GM12878 (cell line): ENCODE results near the gene TMEM214. TPM values are rescaled to one million over a fixed set of nuclear protein-coding genes. Genes with fewer than 3 reads are reported as not detected.

Experiments used
- ATAC-seq: fragments of 200-7000 bp; cut with Tn5 transposase; 3 replicates; pipeline ENCODE4 v1.9.1; 2020; ENCODE audit warnings: mild to moderate bottlenecking, moderate library complexity
- BruUV-seq: library from RNA; stranded (reverse); fragments of 400-500 nt; replicated peaks from 2 replicates; lab custom pipeline; 2021; lab: Mats Ljungman, UMichigan
- CTCF ChIA-PET: fragments of 300-600 bp; sonication (Branson Sonifier 250); formaldehyde crosslinking; extraction: SDS; loops from one replicate; lab custom pipeline; 2021; ENCODE audit warnings: inconsistent platforms; lab: Yijun Ruan, JAX
- POLR2A ChIA-PET: fragments of 350-600 bp; formaldehyde crosslinking; extraction: SDS; loops from one replicate; lab custom pipeline; 2021; ENCODE audit warnings: inconsistent platforms; lab: Charles Lee
- RAD21 ChIA-PET: fragments of 300-600 bp; sonication (Branson Sonifier 250); formaldehyde crosslinking; loops from one replicate; lab custom pipeline; 2023; ENCODE audit warnings: antibody characterized with exemption; ENCODE audit not compliant: unreplicated experiment; lab: Charles Lee
- SMC1A ChIA-PET: fragments of 300-600 bp; sonication (Branson Sonifier 250); formaldehyde crosslinking; loops from one replicate; lab custom pipeline; 2023; ENCODE audit not compliant: unreplicated experiment, uncharacterized antibody; lab: Charles Lee
- DNase-seq: peaks from one replicate; pipeline ENCODE4 v3.0.0-alpha.2; 2011; ENCODE audit warnings: low read depth, low spot score
- FAIRE-seq: peaks from 3 replicates; lab custom pipeline; 2011; peaks lifted over from hg19 to GRCh38; lab: Jason Lieb, UNC
- H2AFZ ChIP-seq: 2 replicates; pipeline ENCODE4 v1.6.0; 2011; ENCODE audit warnings: low read depth, low read length, control low read depth; ENCODE audit not compliant: control insufficient read depth
- H3K27ac ChIP-seq: 2 replicates; pipeline ENCODE4 v1.5.1; 2011; ENCODE audit warnings: control low read depth; ENCODE audit not compliant: control insufficient read depth, insufficient read depth
- H3K27me3 ChIP-seq, 2 experiments: replicated peaks in 1 of 2; 2 replicates each; pipeline versions ENCODE4 v1.6.0 to v1.6.1; 2011; ENCODE audit warnings: low read length in 1 of 2; ENCODE audit not compliant: control insufficient read depth in 2 of 2, insufficient read depth in 2 of 2
- H3K36me3 ChIP-seq, 2 experiments: 2 replicates each; pipeline ENCODE4 v1.5.1; 2011; ENCODE audit warnings: low read length in 1 of 2; ENCODE audit not compliant: control insufficient read depth in 2 of 2, insufficient read depth in 2 of 2
- H3K4me1 ChIP-seq: 2 replicates; pipeline ENCODE4 v1.6.1; 2011; ENCODE audit warnings: mild to moderate bottlenecking, low read length, moderate library complexity, mixed read lengths; ENCODE audit not compliant: control insufficient read depth, insufficient read depth
- H3K4me2 ChIP-seq: 2 replicates; pipeline ENCODE4 v1.6.0; 2011; ENCODE audit warnings: control low read depth; ENCODE audit not compliant: control insufficient read depth, insufficient read depth
- H3K4me3 ChIP-seq: fragments of 200-600 bp; sonication (generic); 2 replicates; pipeline ENCODE4 v1.5.1; 2016
- H3K79me2 ChIP-seq: 2 replicates; pipeline ENCODE4 v1.6.0; 2011; ENCODE audit warnings: low read length; ENCODE audit not compliant: control insufficient read depth, insufficient read depth
- H3K9ac ChIP-seq: 2 replicates; pipeline ENCODE4 v1.8.0; 2011; ENCODE audit warnings: low read length, control low read depth, mixed read lengths; ENCODE audit not compliant: control insufficient read depth, insufficient read depth
- H3K9me3 ChIP-seq: replicated peaks from 3 replicates; pipeline ENCODE4 v1.5.1; 2011; ENCODE audit warnings: mild to moderate bottlenecking, low read length; ENCODE audit not compliant: control insufficient read depth, insufficient read depth
- H4K20me1 ChIP-seq: 2 replicates; pipeline ENCODE4 v1.6.0; 2011; ENCODE audit not compliant: control insufficient read depth, insufficient read depth
- BACH1 ChIP-seq: fragments of 450-650 bp; IDR thresholded peaks from 2 replicates; pipeline ENCODE4 v1.6.1; 2017; ENCODE audit warnings: mild to moderate bottlenecking, borderline replicate concordance
- BCL11A ChIP-seq: IDR thresholded peaks from 2 replicates; pipeline ENCODE4 v1.6.1; 2011; ENCODE audit warnings: low read depth, low read length
- CEBPB ChIP-seq, 2 experiments: fragments of 150-350 bp in 1 of 2; IDR thresholded peaks; 2 replicates each; pipeline ENCODE4 v1.6.1; 2012 to 2014; ENCODE audit warnings: low read depth in 2 of 2, low read length in 2 of 2, borderline replicate concordance in 1 of 2, inconsistent platforms in 1 of 2
- CREM ChIP-seq: IDR thresholded peaks from 2 replicates; pipeline ENCODE4 v1.6.1; 2014; ENCODE audit warnings: antibody characterized with exemption, low read depth
- EED ChIP-seq: sonication (generic); IDR thresholded peaks from 2 replicates; pipeline ENCODE4 v1.6.1; 2016; ENCODE audit warnings: antibody characterized with exemption, low read depth
- NFIC ChIP-seq: IDR thresholded peaks from 2 replicates; pipeline ENCODE4 v1.6.1; 2012; ENCODE audit warnings: low read depth, mild to moderate bottlenecking, inconsistent platforms, low read length, moderate library complexity
- SIX5 ChIP-seq: IDR thresholded peaks from 2 replicates; pipeline ENCODE4 v1.6.1; 2011; ENCODE audit warnings: mild to moderate bottlenecking, low read depth, low read length, moderate library complexity; ENCODE audit not compliant: severe bottlenecking
- ZBED1 ChIP-seq: IDR thresholded peaks from 2 replicates; pipeline ENCODE4 v1.6.1; 2016; ENCODE audit warnings: borderline replicate concordance
- WGBS: methylation state at CpG from one replicate; pipeline ENCODE4 v1.1.6; 2016; ENCODE audit warnings: low lambda C conversion rate; ENCODE audit not compliant: insufficient replicate concordance, insufficient coverage; ENCODE audit errors: missing lambda C conversion rate; 5-methylcytosine and 5-hydroxymethylcytosine counted together
- in situ Hi-C: fragments of 300-500 bp; cut with MboI; formaldehyde crosslinking; loops from 9 replicates; pipeline ENCODE4 v1.14.3; 2018; ENCODE audit warnings: mixed read lengths
- intact Hi-C: fragments of 100-400 bp; cut with micrococcal nuclease; formaldehyde crosslinking; loops from one replicate; pipeline ENCODE4 v1.14.2; 2022; ENCODE audit not compliant: unreplicated experiment
- polyA plus RNA-seq, 11 experiments: library from polyadenylated mRNA; depleted of rRNA in 4 of 11; unstranded in 6 of 11; stranded (reverse) in 5 of 11; fragments of >200 nt; fragmentation: Nextera tagmentation in 4 of 11; fragmentation: Illumina TruSeq in 1 of 11; extraction: Ambion mirVana in 4 of 11; extraction: Trizol in 1 of 11; gene quantifications; 1 replicate in 1 of 11; 2 replicates in 10 of 11; pipeline versions ENCODE4 v1.2.1 to v1.2.3, GENCODE V29; 2011 to 2016; ENCODE audit warnings: inconsistent platforms in 2 of 11, missing spikeins in 2 of 11, low read depth in 1 of 11
- total RNA-seq, 4 experiments: library from RNA; depleted of rRNA in 3 of 4; stranded (reverse); fragments of >200 nt in 3 of 4; fragmentation: Illumina TruSeq in 1 of 4; extraction: Trizol in 1 of 4; gene quantifications; 2 replicates each; pipeline versions ENCODE4 v1.2.1 to v1.2.3, GENCODE V29; 2013 to 2021
- TF ChIP-seq, protein P1 (sequence below): fragments of 450-650 bp; IDR thresholded peaks from 2 replicates; pipeline ENCODE4 v1.6.1; 2017; ENCODE audit warnings: antibody characterized with exemption, mild to moderate bottlenecking, moderate library complexity
- TF ChIP-seq, protein P2 (sequence below): fragments of 450-650 bp; IDR thresholded peaks from 2 replicates; pipeline ENCODE4 v1.6.1; 2017; ENCODE audit warnings: mild to moderate bottlenecking, moderate library complexity

Gene TMEM214
- total and polyA plus RNA-seq, 10 of the 15 experiments (the other 5 are each of a cell fraction or from before 2014, with no cell fraction given) = 10.4 to 79.2 (median 45.0) TPM

GRCh38 chr2:27050281-27050995 is 17.7 kb downstream of the TMEM214 start (continued):
- TF ChIP-seq, protein P1, sequence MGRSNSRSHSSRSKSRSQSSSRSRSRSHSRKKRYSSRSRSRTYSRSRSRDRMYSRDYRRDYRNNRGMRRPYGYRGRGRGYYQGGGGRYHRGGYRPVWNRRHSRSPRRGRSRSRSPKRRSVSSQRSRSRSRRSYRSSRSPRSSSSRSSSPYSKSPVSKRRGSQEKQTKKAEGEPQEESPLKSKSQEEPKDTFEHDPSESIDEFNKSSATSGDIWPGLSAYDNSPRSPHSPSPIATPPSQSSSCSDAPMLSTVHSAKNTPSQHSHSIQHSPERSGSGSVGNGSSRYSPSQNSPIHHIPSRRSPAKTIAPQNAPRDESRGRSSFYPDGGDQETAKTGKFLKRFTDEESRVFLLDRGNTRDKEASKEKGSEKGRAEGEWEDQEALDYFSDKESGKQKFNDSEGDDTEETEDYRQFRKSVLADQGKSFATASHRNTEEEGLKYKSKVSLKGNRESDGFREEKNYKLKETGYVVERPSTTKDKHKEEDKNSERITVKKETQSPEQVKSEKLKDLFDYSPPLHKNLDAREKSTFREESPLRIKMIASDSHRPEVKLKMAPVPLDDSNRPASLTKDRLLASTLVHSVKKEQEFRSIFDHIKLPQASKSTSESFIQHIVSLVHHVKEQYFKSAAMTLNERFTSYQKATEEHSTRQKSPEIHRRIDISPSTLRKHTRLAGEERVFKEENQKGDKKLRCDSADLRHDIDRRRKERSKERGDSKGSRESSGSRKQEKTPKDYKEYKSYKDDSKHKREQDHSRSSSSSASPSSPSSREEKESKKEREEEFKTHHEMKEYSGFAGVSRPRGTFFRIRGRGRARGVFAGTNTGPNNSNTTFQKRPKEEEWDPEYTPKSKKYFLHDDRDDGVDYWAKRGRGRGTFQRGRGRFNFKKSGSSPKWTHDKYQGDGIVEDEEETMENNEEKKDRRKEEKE = 0 out of 2 replicates have a peak, but pooled peaks have one; percentile 57

- in situ Hi-C loops = no loop called here
- Histone ChIP-seq H3K27me3 (no peaks in the 10 kb centered on the region), H3K9me3 (no peaks in the 10 kb centered on the region), H3K27ac (peak within 1 kb of the TSS; percentile 82), H3K9ac (peak within 1 kb of the TSS; percentile 87), H4K20me1 (no peaks in the 10 kb centered on the region), H3K4me3 (peak within 1 kb of the TSS; percentile 99), H2AFZ (peak within 1 kb of the TSS; percentile 89), H3K4me1 (peaks cover 9% of the 10 kb centered on the region), H3K36me3 (peaks cover 3 to 16% of the 10 kb centered on the region in 2 experiments), H3K79me2 (0 out of 2 replicates have a peak, but pooled peaks cover 1% of the 10 kb centered on the region), H3K4me2 (peak within 1 kb of the TSS; percentile 89)
- ChIA-PET POLR2A (interaction anchor here (0.8 to 8.9 kb wide), 12 partner anchors 8 to 161 kb away, joined by 3 to 139 read pairs (median 10); partner anchors contain the start of genes ATRAID, KHK, OST4 and SLC5A6), RAD21 (interaction anchor here (0.8 to 3.4 kb wide), 18 partner anchors 10 to 161 kb away, joined by 3 to 31 read pairs (median 4); partner anchors contain the start of genes KHK, OST4, PREB and SLC5A6), SMC1A (interaction anchor here (0.8 to 3.1 kb wide), 16 partner anchors 8 to 328 kb away, joined by 3 to 33 read pairs (median 4); partner anchors contain the start of genes KHK, OST4 and TMEM214), CTCF (interaction anchor here (1.0 to 3.5 kb wide), 19 partner anchors 11 to 158 kb away, joined by 3 to 28 read pairs (median 5); partner anchors contain the start of genes KHK, OST4, PREB and TMEM214)
- 1% methylated on average over 57 of the region's 67 CpGs for WGBS
- no TSS peak for BruUV-seq
- FAIRE-seq (no peak), DNase-seq (peak; percentile 97), ATAC-seq (peak; percentile 84)
- intact Hi-C loops = loop anchor here (1.0 to 5.0 kb wide), 4 partner anchors 19 to 264 kb away; partner anchors contain the start of genes CENPA, KHK, OST4 and TMEM214
- TF ChIP-seq NFIC (peak; percentile 83; the same call in 1 of the 2 replicates), BACH1 (peak; percentile 36; the same call in 1 of the 2 replicates), CREM (peak; percentile 41; the same call in 1 of the 2 replicates), EED (no peak), CEBPB (IDR thresholded peaks at IDR 0.05; ENCODE audit: borderline replicate concordance in 1 of 2, low read depth in 2 of 2, low read length in 2 of 2) (peak in 1 of 2 experiments; percentile 37; a peak in 1 of 4 replicates), BCL11A (no peak), ZBED1 (peak; percentile 92), SIX5 (peak; percentile 27)
- TF ChIP-seq, protein P2, sequence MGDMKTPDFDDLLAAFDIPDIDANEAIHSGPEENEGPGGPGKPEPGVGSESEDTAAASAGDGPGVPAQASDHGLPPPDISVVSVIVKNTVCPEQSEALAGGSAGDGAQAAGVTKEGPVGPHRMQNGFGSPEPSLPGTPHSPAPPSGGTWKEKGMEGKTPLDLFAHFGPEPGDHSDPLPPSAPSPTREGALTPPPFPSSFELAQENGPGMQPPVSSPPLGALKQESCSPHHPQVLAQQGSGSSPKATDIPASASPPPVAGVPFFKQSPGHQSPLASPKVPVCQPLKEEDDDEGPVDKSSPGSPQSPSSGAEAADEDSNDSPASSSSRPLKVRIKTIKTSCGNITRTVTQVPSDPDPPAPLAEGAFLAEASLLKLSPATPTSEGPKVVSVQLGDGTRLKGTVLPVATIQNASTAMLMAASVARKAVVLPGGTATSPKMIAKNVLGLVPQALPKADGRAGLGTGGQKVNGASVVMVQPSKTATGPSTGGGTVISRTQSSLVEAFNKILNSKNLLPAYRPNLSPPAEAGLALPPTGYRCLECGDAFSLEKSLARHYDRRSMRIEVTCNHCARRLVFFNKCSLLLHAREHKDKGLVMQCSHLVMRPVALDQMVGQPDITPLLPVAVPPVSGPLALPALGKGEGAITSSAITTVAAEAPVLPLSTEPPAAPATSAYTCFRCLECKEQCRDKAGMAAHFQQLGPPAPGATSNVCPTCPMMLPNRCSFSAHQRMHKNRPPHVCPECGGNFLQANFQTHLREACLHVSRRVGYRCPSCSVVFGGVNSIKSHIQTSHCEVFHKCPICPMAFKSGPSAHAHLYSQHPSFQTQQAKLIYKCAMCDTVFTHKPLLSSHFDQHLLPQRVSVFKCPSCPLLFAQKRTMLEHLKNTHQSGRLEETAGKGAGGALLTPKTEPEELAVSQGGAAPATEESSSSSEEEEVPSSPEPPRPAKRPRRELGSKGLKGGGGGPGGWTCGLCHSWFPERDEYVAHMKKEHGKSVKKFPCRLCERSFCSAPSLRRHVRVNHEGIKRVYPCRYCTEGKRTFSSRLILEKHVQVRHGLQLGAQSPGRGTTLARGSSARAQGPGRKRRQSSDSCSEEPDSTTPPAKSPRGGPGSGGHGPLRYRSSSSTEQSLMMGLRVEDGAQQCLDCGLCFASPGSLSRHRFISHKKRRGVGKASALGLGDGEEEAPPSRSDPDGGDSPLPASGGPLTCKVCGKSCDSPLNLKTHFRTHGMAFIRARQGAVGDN = peak; percentile 92
Measured at GRCh38 chr2:27050996-27051901, 18.5 kb downstream of the TMEM214 start, which contains the start of gene AGBL5. Gene AGBL5, plus strand, starts transcription at chr2:27051668. Its CDS starts 1,291 bp downstream, at chr2:27052959.
